Esophagus (tissue), 2 donors: Measurements from ENCODE around the gene SOWAHA. TPM values are rescaled to one million over a fixed set of nuclear protein-coding genes. Genes with fewer than 3 reads are reported as not detected.
"Not testable (repeated sequence)": the region's sequence is repeated elsewhere in the genome, so short reads cannot be mapped to it uniquely, and the experiment has no call there.

Source experiments
- H3K27ac ChIP-seq, 2 donors: one replicate each; pipeline ENCODE4 v1.5.1; 2013; ENCODE audit warnings: low read depth in 2 of 2, mild to moderate bottlenecking in 2 of 2, inconsistent platforms in 1 of 2, low read length in 1 of 2, moderate library complexity in 1 of 2
- H3K27me3 ChIP-seq, 2 donors: one replicate each; pipeline ENCODE4 v1.6.1; 2013; ENCODE audit warnings: low read length in 2 of 2, control low read depth in 1 of 2, mild to moderate bottlenecking in 1 of 2; ENCODE audit not compliant: insufficient read depth in 2 of 2, control insufficient read depth in 1 of 2
- H3K36me3 ChIP-seq, 2 donors: one replicate each; pipeline ENCODE4 v1.6.1; 2013; ENCODE audit warnings: low read length in 1 of 2; ENCODE audit not compliant: control insufficient read depth in 2 of 2, insufficient read depth in 2 of 2
- H3K4me1 ChIP-seq, 2 donors: one replicate each; pipeline ENCODE4 v1.6.1; 2013; ENCODE audit warnings: low read length in 1 of 2; ENCODE audit not compliant: control insufficient read depth in 2 of 2, insufficient read depth in 2 of 2
- H3K4me3 ChIP-seq, 2 donors: one replicate each; pipeline ENCODE4 v1.5.1; 2013; ENCODE audit warnings: low read length in 2 of 2, mild to moderate bottlenecking in 2 of 2, low read depth in 1 of 2, moderate library complexity in 1 of 2
- H3K9me3 ChIP-seq, 2 donors: one replicate each; pipeline ENCODE4 v1.6.1; 2013; ENCODE audit warnings: mild to moderate bottlenecking in 2 of 2, low read depth in 1 of 2, low read length in 1 of 2, moderate library complexity in 1 of 2; ENCODE audit not compliant: control insufficient read depth in 2 of 2, insufficient read depth in 1 of 2
- WGBS, 2 donors: extraction: QIAGEN DNeasy Blood & Tissue Kit; methylation state at CpG; one replicate each; pipeline ENCODE4 v1.1.7; 2013; 5-methylcytosine and 5-hydroxymethylcytosine counted together
- polyA plus RNA-seq, 2 donors: library from polyadenylated mRNA; stranded (reverse); fragments of 200-250 nt; gene quantifications; one replicate each; pipeline ENCODE4 v1.2.3, GENCODE V29; 2013
- donor health status: healthy with polysubstance abuse.
- donor health status: Bipolar disorder and iron deficiency.

SOWAHA gene
- polyA plus RNA-seq, 2 donors = 0.07 to 0.18 TPM

GRCh38 chr5:132788508-132788907 lies 24.6 kb upstream of the SOWAHA start:
- H3K27me3 ChIP-seq = no peaks in the 10 kb centered on the region

GRCh38 chr5:132788990-132789886 lies 23.9 kb upstream of the SOWAHA start:
- Histone ChIP-seq H3K4me1 (no peaks in the 10 kb centered on the region), H3K4me3 (no peak overlapping the region), H3K9me3 (no peaks in the 10 kb centered on the region), H3K27me3 (no peaks in the 10 kb centered on the region), H3K36me3 (no peaks in the 10 kb centered on the region), H3K27ac (no peak overlapping the region)
- WGBS, 2 donors = 86 to 89% methylated on average over 8 of the region's 8 CpGs

More at GRCh38 chr5:132788508-132788907, 24.6 kb upstream of the SOWAHA start:
- Histone ChIP-seq H3K4me1 (no peaks in the 10 kb centered on the region), H3K4me3 (no peak overlapping the region), H3K27ac (no peak overlapping the region), H3K9me3 (no peaks in the 10 kb centered on the region), H3K36me3 (no peaks in the 10 kb centered on the region)
- 87 to 97% methylated on average over 1 of the region's 1 CpG for WGBS, 2 donors

GRCh38 chr5:132790201-132790865 lies 22.8 kb upstream of the SOWAHA start:
- Histone ChIP-seq H3K4me3 (no peak overlapping the region), H3K27me3 (no peaks in the 10 kb centered on the region), H3K27ac (no peak overlapping the region), H3K9me3 (no peaks in the 10 kb centered on the region), H3K4me1 (no peaks in the 10 kb centered on the region), H3K36me3 (no peaks in the 10 kb centered on the region)
- WGBS, 2 donors = 64 to 79% methylated on average over 2 of the region's 2 CpGs

- Histone ChIP-seq H3K4me3 (no peak overlapping the region), H3K27me3 (no peaks in the 10 kb centered on the region), H3K9me3 (no peaks in the 10 kb centered on the region), H3K4me1 (no peaks in the 10 kb centered on the region), H3K27ac (no peak overlapping the region), H3K36me3 (no peaks in the 10 kb centered on the region)
- 94 to 99% methylated on average over 3 of the region's 3 CpGs for WGBS, 2 donors
These were observed 22.1 kb upstream of the SOWAHA start for GRCh38 chr5:132791026-132791425.

GRCh38 chr5:132797651-132798050 lies 15.5 kb upstream of the SOWAHA start:
- no peaks in the 10 kb centered on the region for H3K9me3 ChIP-seq
- H3K27me3 ChIP-seq = no peaks in the 10 kb centered on the region
- H3K27ac ChIP-seq = no peak overlapping the region
- 74 to 75% methylated on average over 2 of the region's 2 CpGs for WGBS, 2 donors
- H3K4me1 ChIP-seq = peaks cover 3% of the 10 kb centered on the region in 2 donors
- no peaks in the 10 kb centered on the region for H3K36me3 ChIP-seq
- no peak overlapping the region for H3K4me3 ChIP-seq

- WGBS, 2 donors = 61 to 73% methylated on average over 2 of the region's 2 CpGs
- peaks cover 3% of the 10 kb centered on the region in 2 donors for H3K4me1 ChIP-seq
These were observed 13.7 kb upstream of the SOWAHA start for GRCh38 chr5:132799392-132799791.

GRCh38 chr5:132800545-132800944 lies 12.6 kb upstream of the SOWAHA start:
- H3K4me3 ChIP-seq = no peak overlapping the region
- WGBS, 2 donors = 81 to 82% methylated on average over 2 of the region's 2 CpGs

More at GRCh38 chr5:132799392-132799791, 13.7 kb upstream of the SOWAHA start:
- H3K4me3 ChIP-seq = no peak overlapping the region
- H3K27me3 ChIP-seq = no peaks in the 10 kb centered on the region
- H3K9me3 ChIP-seq = no peaks in the 10 kb centered on the region
- H3K27ac ChIP-seq = no peak overlapping the region
- no peaks in the 10 kb centered on the region for H3K36me3 ChIP-seq

GRCh38 chr5:132802044-132802684 lies 10.9 kb upstream of the SOWAHA start:
- Histone ChIP-seq H3K36me3 (no peaks in the 10 kb centered on the region), H3K27ac (no peak overlapping the region), H3K4me1 (peaks cover 3% of the 10 kb centered on the region in 2 donors), H3K9me3 (no peaks in the 10 kb centered on the region), H3K4me3 (no peak overlapping the region), H3K27me3 (no peaks in the 10 kb centered on the region)
- 85 to 86% methylated on average over 5 of the region's 5 CpGs for WGBS, 2 donors

More at GRCh38 chr5:132800545-132800944, 12.6 kb upstream of the SOWAHA start:
- H3K4me1 ChIP-seq = peaks cover 3% of the 10 kb centered on the region in 2 donors
- H3K36me3 ChIP-seq = no peaks in the 10 kb centered on the region
- no peaks in the 10 kb centered on the region for H3K27me3 ChIP-seq
- H3K27ac ChIP-seq = no peak overlapping the region
- H3K9me3 ChIP-seq = no peaks in the 10 kb centered on the region

GRCh38 chr5:132802685-132803066 lies 10.4 kb upstream of the SOWAHA start:
- H3K27me3 ChIP-seq, H3K9me3 ChIP-seq, H3K27ac ChIP-seq, H3K36me3 ChIP-seq, H3K4me1 ChIP-seq, H3K4me3 ChIP-seq: not testable (repeated sequence)
- 60 to 71% methylated on average over 5 of the region's 5 CpGs for WGBS, 2 donors
